ENCODE data around the gene RNU7-1. TPM values are rescaled to one million over a fixed set of nuclear protein-coding genes. Genes with fewer than 3 reads are reported as not detected.

The RNU7-1 gene
- total and polyA plus RNA-seq, 9 of the 15 experiments (the other 6 are each of a cell fraction or from before 2014, with no cell fraction given), result not detected

GRCh38 chr12:6956021-6956727 lies 12.6 kb downstream of the RNU7-1 start (continued):
- no peak for TF ChIP-seq CTCFL (IDR thresholded peaks at IDR 0.05; ENCODE audit: borderline replicate concordance, insufficient read depth, low read depth, low read length, poor library complexity, severe bottlenecking)

GRCh38 chr12:6957151-6957701 lies 13.6 kb downstream of the RNU7-1 start:
- ATAC-seq, result no peak
- no TSS peak for BruUV-seq (replicated peaks)
- CTCF ChIA-PET (ENCODE audit: low intra/inter-chr PET ratio), result no interaction called here
- Histone ChIP-seq H3K9me3 (replicated peaks; ENCODE audit: control insufficient read depth, insufficient read depth, low read depth, low read length) (no peaks in the 10 kb centered on the region), H2AFZ (ENCODE audit: low read depth, low read length) (no peak overlapping the region), H4K20me1 (replicated peaks; ENCODE audit: control insufficient read depth, insufficient read depth, low read length) (no peaks in the 10 kb centered on the region), H3K9ac (ENCODE audit: insufficient read depth in 1 of 2, low read depth in 2 of 2, low read length in 2 of 2) (peak overlapping the region in 1 of 2 experiments; percentile 83; a peak in 2 of 4 replicates), H3K4me3 (no peak overlapping the region), H3K36me3 (ENCODE audit: control insufficient read depth, insufficient read depth, low read length) (no peaks in the 10 kb centered on the region), H3K4me1 (replicated peaks in 1 of 2; ENCODE audit: control insufficient read depth in 2 of 2, insufficient read depth in 2 of 2, low read length in 2 of 2) (peaks cover 20 to 67% of the 10 kb centered on the region in 2 experiments), H3K27me3 (ENCODE audit: control insufficient read depth in 2 of 2, insufficient read depth in 2 of 2, low read length in 2 of 2) (no peaks in the 10 kb centered on the region), H3K27ac (ENCODE audit: extremely low read depth, low read depth, low read length) (no peak overlapping the region), H3K79me2 (ENCODE audit: control insufficient read depth, insufficient read depth, low read length) (peaks cover 10% of the 10 kb centered on the region; the same call in 2 of the 3 replicates), H3K4me2 (ENCODE audit: insufficient read depth, low read length) (no peak overlapping the region), H3K9me1 (ENCODE audit: control insufficient read depth, insufficient read depth, low read length) (no peaks in the 10 kb centered on the region)
- 55% methylated on average over 14 of the region's 20 CpGs for WGBS (ENCODE audit: insufficient coverage, low coverage, missing lambda C conversion rate)
- POLR2A ChIA-PET, result interaction anchor here (0.7 to 8.0 kb wide), 3 partner anchors 8 to 338 kb away, joined by 3 to 98 read pairs (median 4); partner anchors contain the start of genes C12orf57 and RNU7-1
- no peak for FAIRE-seq
- in situ Hi-C loops (cut with MboI), result no loop called here
- intact Hi-C loops (cut with micrococcal nuclease), result no loop called here
- no peak for DNase-seq (ENCODE audit: extremely low read depth in 1 of 4, low spot score in 3 of 4)
- TF ChIP-seq HNRNPK (IDR thresholded peaks at IDR 0.05; ENCODE audit: low read depth, low read length, poor library complexity, severe bottlenecking), result no peak
- TF ChIP-seq ZNF324 (CRISPR knock-in tag; IDR thresholded peaks at IDR 0.05), result no peak
- TF ChIP-seq RBBP5 (IDR thresholded peaks at IDR 0.05; ENCODE audit: borderline replicate concordance, insufficient read depth, low read length, poor library complexity, severe bottlenecking), result no peak
- TF ChIP-seq DACH1 (IDR thresholded peaks at IDR 0.05; ENCODE audit: partially characterized antibody), result no peak
- TF ChIP-seq CHAMP1 (IDR thresholded peaks at IDR 0.05), result no peak
- TF ChIP-seq SAP30 (IDR thresholded peaks at IDR 0.05; ENCODE audit: borderline replicate concordance, insufficient read depth, low read depth, low read length, poor library complexity, severe bottlenecking), result no peak
- TF ChIP-seq IRF9 (tag; IDR thresholded peaks at IDR 0.05), result no peak
- no peak for TF ChIP-seq SMAD3 (CRISPR knock-in tag; conservative IDR thresholded peaks at IDR 0.05)
- TF ChIP-seq, protein P1, sequence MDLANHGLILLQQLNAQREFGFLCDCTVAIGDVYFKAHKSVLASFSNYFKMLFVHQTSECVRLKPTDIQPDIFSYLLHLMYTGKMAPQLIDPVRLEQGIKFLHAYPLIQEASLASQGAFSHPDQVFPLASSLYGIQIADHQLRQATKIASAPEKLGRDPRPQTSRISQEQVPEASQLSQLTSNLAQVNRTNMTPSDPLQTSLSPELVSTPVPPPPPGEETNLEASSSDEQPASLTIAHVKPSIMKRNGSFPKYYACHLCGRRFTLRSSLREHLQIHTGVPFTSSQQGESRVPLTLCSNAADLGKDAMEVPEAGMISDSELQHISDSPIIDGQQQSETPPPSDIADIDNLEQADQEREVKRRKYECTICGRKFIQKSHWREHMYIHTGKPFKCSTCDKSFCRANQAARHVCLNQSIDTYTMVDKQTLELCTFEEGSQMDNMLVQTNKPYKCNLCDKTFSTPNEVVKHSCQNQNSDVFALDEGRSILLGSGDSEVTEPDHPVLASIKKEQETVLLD (IDR thresholded peaks at IDR 0.05), result no peak
- no peak for TF ChIP-seq CBFA2T3 (IDR thresholded peaks at IDR 0.05)

All from K562 (cell line).